NCI-H1694 treated with DMSO at 0.1 percent for 48 hours (cell line): Measurements from ENCODE around the gene BSN.

Experiments
- DNase-seq: peaks from one replicate; lab custom pipeline; 2025; lab: John Stamatoyannopoulos, UW

The BSN gene

GRCh38 chr3:49602877-49603411 is 48.7 kb downstream of the BSN start:
- no peak for DNase-seq

GRCh38 chr3:49606427-49606826 is 52.1 kb downstream of the BSN start:
- DNase-seq = no peak

GRCh38 chr3:49607105-49607591 is 52.9 kb downstream of the BSN start:
- no peak for DNase-seq

GRCh38 chr3:49607796-49608195 is 53.5 kb downstream of the BSN start:
- no peak for DNase-seq

- no peak for DNase-seq
Measured at GRCh38 chr3:49609314-49609713, 55.0 kb downstream of the BSN start.

- DNase-seq = no peak
Measured at GRCh38 chr3:49609815-49610214, 55.5 kb downstream of the BSN start.

- DNase-seq = no peak
Measured at GRCh38 chr3:49610666-49611280, 56.5 kb downstream of the BSN start.

GRCh38 chr3:49611291-49611690 is 57.0 kb downstream of the BSN start:
- DNase-seq = no peak

- DNase-seq = no peak
Measured at GRCh38 chr3:49611719-49612118, 57.4 kb downstream of the BSN start.

GRCh38 chr3:49614936-49615335 is 60.7 kb downstream of the BSN start:
- DNase-seq = no peak

- DNase-seq = no peak
Measured at GRCh38 chr3:49616061-49616460, 61.8 kb downstream of the BSN start.

- DNase-seq = no peak
Measured at GRCh38 chr3:49616491-49616941, 62.2 kb downstream of the BSN start.

- DNase-seq = no peak
Measured at GRCh38 chr3:49617390-49618013, 63.2 kb downstream of the BSN start.

- DNase-seq = no peak
Measured at GRCh38 chr3:49618412-49618811, 64.1 kb downstream of the BSN start.

- no peak for DNase-seq
Measured at GRCh38 chr3:49619649-49620048, 65.4 kb downstream of the BSN start.

GRCh38 chr3:49620728-49621127 is 66.5 kb downstream of the BSN start:
- no peak for DNase-seq

- no peak for DNase-seq
Measured at GRCh38 chr3:49623071-49623470, 68.8 kb downstream of the BSN start.

GRCh38 chr3:49625071-49625470 is 70.8 kb downstream of the BSN start:
- no peak for DNase-seq

- DNase-seq = no peak
Measured at GRCh38 chr3:49626101-49626581, 71.9 kb downstream of the BSN start.

GRCh38 chr3:49626796-49627195 is 72.5 kb downstream of the BSN start:
- DNase-seq = no peak

GRCh38 chr3:49627634-49628033 is 73.4 kb downstream of the BSN start:
- DNase-seq = no peak

- DNase-seq = no peak
Measured at GRCh38 chr3:49628249-49628648, 74.0 kb downstream of the BSN start.

GRCh38 chr3:49629451-49629850 is 75.2 kb downstream of the BSN start:
- DNase-seq = no peak
